Right atrium auricular region (tissue), 2 donors: ENCODE results near the gene CCDC50. TPM values are rescaled to one million over a fixed set of nuclear protein-coding genes. Genes with fewer than 3 reads are reported as not detected.

Experiments used
- DNase-seq: peaks from one replicate; pipeline ENCODE4 v3.0.0-alpha.2; 2019; ENCODE audit warnings: low spot score
- H3K27ac ChIP-seq, 2 donors: fragments of 200-600 bp; sonication (generic); 1 replicate in 1 of 2; 2 replicates in 1 of 2; pipeline ENCODE4 v1.5.1; 2016 to 2019
- H3K27me3 ChIP-seq, 2 donors: fragments of 200-600 bp; sonication (generic); one replicate each; pipeline versions ENCODE4 v1.5.1 to v1.6.0; 2017 to 2019
- H3K36me3 ChIP-seq: fragments of 200-600 bp; sonication (generic); one replicate; pipeline ENCODE4 v1.5.1; 2016
- H3K4me1 ChIP-seq, 2 donors: fragments of 200-600 bp; sonication (generic); one replicate each; pipeline versions ENCODE4 v1.5.1 to v1.6.0; 2017 to 2019
- H3K4me3 ChIP-seq, 2 donors: fragments of 200-600 bp; sonication (generic); 1 replicate in 1 of 2; 2 replicates in 1 of 2; pipeline ENCODE4 v1.5.1; 2017 to 2019; ENCODE audit warnings: mild to moderate bottlenecking in 1 of 2, moderate library complexity in 1 of 2
- H3K9me3 ChIP-seq, 2 donors: fragments of 200-600 bp; sonication (generic); one replicate each; pipeline ENCODE4 v1.5.1; 2019
- CTCF ChIP-seq, 2 donors: fragments of 200-600 bp; sonication (generic); IDR thresholded peaks; one replicate each; pipeline ENCODE4 v1.5.1; 2019; ENCODE audit warnings: antibody characterized with exemption in 2 of 2
- total RNA-seq, 2 donors: library from RNA; depleted of rRNA; stranded (reverse); fragments of >200 nt; gene quantifications; one replicate each; pipeline ENCODE4 v1.1.0, GENCODE V29; 2016

The CCDC50 gene
- total RNA-seq, 2 donors from 2014 or later = 58.7 to 70.7 TPM

- DNase-seq = no peak
- peaks cover 0 to 5% of the 10 kb centered on the region in 2 donors for H3K4me1 ChIP-seq
- no peak for TF ChIP-seq CTCF (IDR thresholded peaks at IDR 0.05)
- H3K27me3 ChIP-seq = no peaks in the 10 kb centered on the region
- no peak overlapping the region for H3K27ac ChIP-seq
- no peak overlapping the region for H3K4me3 ChIP-seq
- no peaks in the 10 kb centered on the region for H3K9me3 ChIP-seq
- H3K36me3 ChIP-seq = peaks cover 29% of the 10 kb centered on the region
These were observed 62.9 kb downstream of the CCDC50 start for GRCh38 chr3:191391861-191392808.

GRCh38 chr3:191393146-191393545 lies 64.0 kb downstream of the CCDC50 start:
- no peak for TF ChIP-seq CTCF (IDR thresholded peaks at IDR 0.05)
- Histone ChIP-seq H3K4me3 (no peak overlapping the region), H3K27ac (no peak overlapping the region), H3K4me1 (peaks cover 0 to 5% of the 10 kb centered on the region in 2 donors), H3K36me3 (peaks cover 29% of the 10 kb centered on the region), H3K9me3 (no peaks in the 10 kb centered on the region), H3K27me3 (no peaks in the 10 kb centered on the region)
- no peak for DNase-seq

GRCh38 chr3:191397771-191398170 lies 68.6 kb downstream of the CCDC50 start:
- no peak overlapping the region for H3K4me3 ChIP-seq
- no peaks in the 10 kb centered on the region for H3K9me3 ChIP-seq
- H3K36me3 ChIP-seq = peaks cover 10% of the 10 kb centered on the region
- H3K27me3 ChIP-seq = no peaks in the 10 kb centered on the region
- no peak for TF ChIP-seq CTCF (IDR thresholded peaks at IDR 0.05)
- no peaks in the 10 kb centered on the region for H3K4me1 ChIP-seq
- no peak overlapping the region for H3K27ac ChIP-seq
- no peak for DNase-seq

- no peaks in the 10 kb centered on the region for H3K27me3 ChIP-seq
- peaks cover 6% of the 10 kb centered on the region for H3K36me3 ChIP-seq
- H3K4me1 ChIP-seq = no peaks in the 10 kb centered on the region
- H3K27ac ChIP-seq = no peak overlapping the region
- peak in 1 of 2 donors; percentile 21 for TF ChIP-seq CTCF (IDR thresholded peaks at IDR 0.05)
- no peak overlapping the region for H3K4me3 ChIP-seq
- no peaks in the 10 kb centered on the region for H3K9me3 ChIP-seq
- no peak for DNase-seq
These were observed 69.4 kb downstream of the CCDC50 start for GRCh38 chr3:191398607-191399006.

GRCh38 chr3:191399918-191400317 lies 70.7 kb downstream of the CCDC50 start:
- H3K27me3 ChIP-seq = no peaks in the 10 kb centered on the region
- DNase-seq = no peak
- H3K4me1 ChIP-seq = no peaks in the 10 kb centered on the region
- H3K4me3 ChIP-seq = no peak overlapping the region
- no peak overlapping the region for H3K27ac ChIP-seq
- H3K9me3 ChIP-seq = no peaks in the 10 kb centered on the region
- H3K36me3 ChIP-seq = no peaks in the 10 kb centered on the region
- TF ChIP-seq CTCF (IDR thresholded peaks at IDR 0.05) = no peak
